HG03469 (cell line): ENCODE data around the gene GALNT1.

Experiments
- ATAC-seq: cut with Tn5 transposase; IDR thresholded peaks from one replicate; pipeline ENCODE4 v1.9.1; 2021; ENCODE audit warnings: mild to moderate bottlenecking, moderate library complexity, moderate number of reproducible peaks; ENCODE audit not compliant: unreplicated experiment

GALNT1 gene

GRCh38 chr18:35662293-35663062, 80.9 kb downstream of the GALNT1 start:
- ATAC-seq = peak; percentile 85

- no peak for ATAC-seq
These were observed 90.5 kb downstream of the GALNT1 start for GRCh38 chr18:35671966-35672603.

DNA sequence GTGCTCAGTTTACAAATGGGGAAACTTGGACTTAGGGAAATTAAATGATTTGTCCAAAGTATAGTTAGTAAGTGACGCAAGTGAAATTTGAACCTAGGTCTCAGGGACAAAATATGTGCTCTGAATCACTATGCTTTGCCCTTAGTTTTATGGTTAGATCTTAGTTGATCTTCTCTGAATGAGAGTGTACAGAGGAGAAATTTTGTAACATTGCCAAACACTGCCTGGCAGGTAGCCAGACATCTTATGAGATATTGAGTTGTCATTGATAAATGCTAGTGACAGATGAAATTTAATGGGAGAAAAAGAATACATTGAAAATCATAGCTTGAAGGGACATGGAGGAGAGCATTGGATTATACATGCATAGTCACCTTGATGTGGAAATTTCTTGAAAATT, 91.4 kb downstream of the GALNT1 start:
- no peak for ATAC-seq

DNA sequence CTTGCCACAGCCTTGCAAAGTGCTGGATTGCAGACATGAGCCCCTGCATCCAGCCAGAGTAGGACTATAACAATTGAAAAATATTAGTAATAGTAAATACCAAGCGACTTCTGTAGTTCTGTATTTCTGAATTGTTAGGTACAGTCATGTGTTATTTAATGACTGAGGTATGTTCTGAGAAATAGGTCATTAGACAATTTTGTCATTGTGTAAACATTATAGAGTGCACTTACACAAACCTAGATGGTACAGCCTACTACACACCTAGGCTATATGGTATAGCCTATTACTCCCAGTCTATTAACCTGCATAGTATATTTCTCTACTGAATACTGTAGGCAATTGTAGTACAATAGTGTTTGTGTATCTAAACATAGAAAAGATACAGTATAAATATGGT, 92.1 kb downstream of the GALNT1 start:
- ATAC-seq = no peak

DNA sequence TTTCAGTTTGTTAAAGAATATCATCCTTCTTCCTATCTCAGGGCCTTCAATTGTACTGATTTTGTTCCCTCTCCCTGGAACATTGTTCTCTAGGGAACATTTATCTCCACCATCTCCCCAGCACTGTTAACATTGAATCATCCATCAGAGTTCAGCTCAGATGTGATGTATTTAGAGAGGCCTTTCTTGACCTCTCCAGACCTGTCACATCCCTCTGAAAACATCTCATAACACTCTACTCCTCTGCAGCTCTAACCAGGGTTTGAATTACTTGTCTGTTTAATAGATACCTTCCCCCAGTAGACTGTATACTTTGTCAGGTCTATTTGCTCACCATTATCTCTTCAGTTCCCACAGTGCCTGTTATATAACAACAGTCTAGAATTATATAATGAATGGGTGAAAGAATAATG, 98.6 kb downstream of the GALNT1 start:
- ATAC-seq = no peak

- no peak for ATAC-seq
These were observed 100.8 kb downstream of the GALNT1 start for GRCh38 chr18:35682281-35682867.

DNA sequence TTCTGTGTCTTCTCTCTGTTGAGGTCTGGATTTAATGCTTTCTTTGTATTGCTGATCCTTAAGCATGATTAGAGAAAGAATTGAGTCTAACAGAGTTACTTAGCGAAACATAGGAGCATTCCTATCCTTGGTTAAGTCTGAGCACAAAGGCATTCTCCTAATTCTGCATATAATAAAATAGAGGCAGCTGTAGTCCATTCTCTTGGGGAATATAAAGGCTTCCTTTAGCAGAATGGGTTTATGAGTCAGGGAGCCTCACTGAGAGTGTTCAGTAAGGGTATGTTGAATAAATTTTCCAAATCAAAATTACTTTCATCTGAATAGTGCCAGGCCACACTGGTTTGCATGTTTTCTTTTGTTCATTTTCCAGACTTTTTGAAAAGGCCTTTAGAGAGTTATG, 101.5 kb downstream of the GALNT1 start:
- ATAC-seq = no peak

DNA sequence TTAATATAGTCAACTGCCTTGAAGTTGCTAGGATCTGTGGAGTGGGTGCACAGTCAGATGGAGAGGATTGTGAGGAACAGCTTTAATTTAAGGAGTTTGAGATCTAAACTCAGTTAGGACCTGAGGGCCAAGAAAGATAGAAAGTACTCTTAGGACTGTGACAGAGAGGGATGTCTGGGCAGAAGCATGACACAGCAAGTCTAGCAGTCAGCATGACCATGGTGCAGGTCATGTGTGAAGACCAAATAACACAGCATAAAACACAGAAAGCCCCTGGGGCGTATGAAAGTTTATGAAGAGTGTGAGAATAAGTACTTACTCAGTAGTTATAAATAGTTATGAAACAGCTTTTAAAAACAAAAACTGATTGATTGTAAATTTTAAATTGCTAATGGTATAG, 107.2 kb downstream of the GALNT1 start:
- peak; percentile 84 for ATAC-seq

DNA sequence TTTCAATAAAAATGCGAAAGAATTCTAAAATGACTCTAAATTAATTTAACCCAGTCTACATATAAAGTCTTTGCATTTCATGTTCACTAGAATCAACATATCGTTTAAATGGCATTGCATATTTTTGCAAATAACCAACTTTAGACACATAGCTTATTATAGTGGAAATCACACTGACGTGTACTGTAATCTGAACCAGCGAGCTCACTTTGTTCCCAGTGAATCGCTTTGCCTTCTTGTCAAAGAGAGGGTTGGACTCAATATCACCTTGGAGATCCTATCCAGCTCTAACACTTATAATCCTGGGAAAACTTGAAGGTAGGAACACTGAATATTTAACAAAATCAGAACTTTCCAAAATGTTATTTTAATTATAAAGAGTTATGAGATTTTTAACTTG, 108.2 kb downstream of the GALNT1 start:
- ATAC-seq = no peak

DNA sequence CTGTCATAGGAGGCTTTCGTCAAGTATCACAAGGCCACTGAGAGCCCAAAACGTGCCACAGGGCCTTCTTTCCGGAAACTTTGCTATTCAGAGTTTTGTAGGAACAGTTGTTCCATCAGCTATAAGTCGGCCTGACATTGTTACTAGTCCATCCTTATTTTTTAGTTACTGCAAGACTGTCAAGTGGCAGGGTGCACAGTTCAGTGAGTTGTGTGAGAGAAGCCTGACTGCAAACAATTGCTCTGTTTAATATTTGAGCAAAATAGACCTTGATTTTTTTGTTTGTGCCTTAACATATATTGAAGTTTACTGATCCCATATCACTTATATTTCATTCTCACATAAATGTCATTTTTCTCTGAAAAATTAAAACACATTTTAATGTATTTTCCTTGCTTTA, 110.1 kb downstream of the GALNT1 start:
- no peak for ATAC-seq

DNA sequence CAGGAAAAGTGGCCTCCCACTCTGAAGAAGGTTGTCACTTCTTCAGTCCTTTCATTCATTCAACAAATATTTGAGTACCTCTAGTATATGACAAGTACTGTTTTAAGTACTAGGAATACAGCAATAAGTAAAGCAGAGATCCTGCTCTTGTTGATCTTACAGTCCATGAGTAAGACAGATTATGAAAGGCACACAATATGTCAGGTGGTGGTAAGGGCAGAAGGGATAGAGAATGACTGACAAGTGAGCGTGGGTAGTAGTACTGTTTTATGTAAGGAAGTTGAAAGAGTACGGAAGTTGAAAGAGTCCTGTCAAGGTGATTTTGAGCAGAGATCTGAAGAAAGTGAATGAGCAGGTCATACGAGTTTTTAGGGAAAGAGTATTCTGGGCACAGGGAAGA, 111.3 kb downstream of the GALNT1 start:
- ATAC-seq = no peak

DNA sequence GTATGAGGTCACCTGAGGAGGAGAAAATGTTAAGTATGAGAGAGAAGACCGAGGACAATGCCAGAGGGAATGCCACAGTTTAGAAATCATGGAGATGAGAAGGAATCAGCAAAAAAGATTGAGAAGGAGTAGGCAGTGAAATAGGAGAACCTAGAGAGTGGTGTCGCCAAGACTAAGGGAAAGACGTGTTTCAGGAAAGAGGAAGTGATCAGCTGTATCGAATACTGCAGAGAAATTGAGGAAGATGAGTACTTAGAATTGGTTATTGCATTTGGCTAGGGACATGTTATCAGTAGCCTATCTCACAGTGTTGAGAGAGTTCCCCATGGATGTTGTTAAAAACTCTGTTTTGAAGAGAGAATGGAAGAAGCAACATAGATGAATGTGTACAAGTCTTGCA, 112.3 kb downstream of the GALNT1 start:
- ATAC-seq = no peak

GRCh38 chr18:35694808-35695207, 113.3 kb downstream of the GALNT1 start:
- no peak for ATAC-seq

DNA sequence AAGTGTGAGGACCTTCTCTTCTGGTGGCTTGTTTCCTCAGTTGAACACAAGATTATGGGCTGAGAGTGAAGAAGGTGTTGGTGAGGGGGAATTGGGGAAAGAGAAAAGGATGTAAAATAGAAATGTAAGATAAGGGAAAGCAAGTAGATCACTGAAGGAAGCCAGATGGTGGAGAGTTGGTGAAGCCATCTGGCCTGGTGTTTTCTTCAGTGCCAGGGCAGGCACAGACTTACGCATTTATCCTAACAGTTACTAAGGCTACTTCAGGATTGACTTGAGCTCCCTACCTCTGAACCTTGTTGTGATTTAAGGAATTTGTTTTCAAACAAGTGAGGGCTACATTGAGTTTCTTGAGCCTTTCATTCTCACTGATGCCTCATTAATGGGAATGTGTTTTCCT, 113.8 kb downstream of the GALNT1 start:
- ATAC-seq = no peak

DNA sequence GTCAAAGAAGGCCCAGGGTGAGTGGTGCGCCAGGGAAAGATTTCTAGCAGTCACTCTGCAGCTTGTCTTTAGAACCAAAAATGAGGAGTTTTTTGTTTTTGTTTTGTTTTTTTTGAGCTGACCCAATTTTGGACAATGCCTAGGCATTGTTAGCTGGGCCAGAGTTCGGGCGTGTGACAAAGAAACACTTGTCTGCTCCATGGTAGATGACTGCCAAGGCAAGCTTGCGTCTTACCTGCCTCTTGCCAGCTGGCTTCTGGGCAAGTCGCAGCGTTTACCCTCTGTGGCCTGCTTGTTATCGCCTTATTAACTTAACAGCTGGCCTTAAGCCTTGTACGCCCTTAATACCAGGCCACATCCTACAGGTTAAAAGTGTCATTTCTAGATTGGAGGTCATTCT, 114.3 kb downstream of the GALNT1 start:
- ATAC-seq = no peak

- ATAC-seq = no peak
These were observed 114.8 kb downstream of the GALNT1 start for GRCh38 chr18:35696307-35696706.

- no peak for ATAC-seq
These were observed 116.3 kb downstream of the GALNT1 start for GRCh38 chr18:35697869-35698268.

GRCh38 chr18:35703043-35703688, 121.6 kb downstream of the GALNT1 start:
- ATAC-seq = no peak

- no peak for ATAC-seq
These were observed 124.4 kb downstream of the GALNT1 start for GRCh38 chr18:35705988-35706387.

- ATAC-seq = no peak
These were observed 125.7 kb downstream of the GALNT1 start for GRCh38 chr18:35707247-35707646.

GRCh38 chr18:35707674-35708073, 126.1 kb downstream of the GALNT1 start:
- ATAC-seq = no peak

- ATAC-seq = no peak
These were observed 129.0 kb downstream of the GALNT1 start for GRCh38 chr18:35710581-35710980.
